NCI-H2107 treated with DMSO at 0.1 percent for 48 hours (cell line): Measurements from ENCODE around the gene MYO7A.

Experiments
- DNase-seq: peaks from one replicate; lab custom pipeline; 2025; ENCODE audit not compliant: unreplicated experiment; lab: John Stamatoyannopoulos, UW

The MYO7A gene

GRCh38 chr11:77159219-77159936 is 31.3 kb downstream of the MYO7A start:
- DNase-seq: no peak

- no peak for DNase-seq
Observed at GRCh38 chr11:77159937-77160495, 32.0 kb downstream of the MYO7A start.

- DNase-seq: no peak
Observed at GRCh38 chr11:77163271-77163670, 35.2 kb downstream of the MYO7A start.

- no peak for DNase-seq
Observed at GRCh38 chr11:77165066-77165465, 37.0 kb downstream of the MYO7A start.

GRCh38 chr11:77166021-77166420 is 38.0 kb downstream of the MYO7A start:
- no peak for DNase-seq

- no peak for DNase-seq
Observed at GRCh38 chr11:77167111-77167626, 39.1 kb downstream of the MYO7A start.

- no peak for DNase-seq
Observed at GRCh38 chr11:77167791-77168190, 39.7 kb downstream of the MYO7A start.

GRCh38 chr11:77170107-77170506 is 42.1 kb downstream of the MYO7A start:
- no peak for DNase-seq

- no peak for DNase-seq
Observed at GRCh38 chr11:77171254-77171653, 43.2 kb downstream of the MYO7A start.

GRCh38 chr11:77171885-77172665 is 44.0 kb downstream of the MYO7A start:
- DNase-seq: no peak

GRCh38 chr11:77172666-77172982 is 44.6 kb downstream of the MYO7A start:
- no peak for DNase-seq

- DNase-seq: no peak
Observed at GRCh38 chr11:77173494-77173893, 45.4 kb downstream of the MYO7A start.

GRCh38 chr11:77174559-77174958 is 46.5 kb downstream of the MYO7A start:
- no peak for DNase-seq

GRCh38 chr11:77175021-77175842 is 47.2 kb downstream of the MYO7A start:
- DNase-seq: no peak

GRCh38 chr11:77175869-77176539 is 48.0 kb downstream of the MYO7A start:
- no peak for DNase-seq

- no peak for DNase-seq
Observed at GRCh38 chr11:77176996-77177395, 49.0 kb downstream of the MYO7A start.

GRCh38 chr11:77178150-77178549 is 50.1 kb downstream of the MYO7A start:
- no peak for DNase-seq

- no peak for DNase-seq
Observed at GRCh38 chr11:77179048-77179447, 51.0 kb downstream of the MYO7A start.

- DNase-seq: no peak
Observed at GRCh38 chr11:77179681-77180080, 51.6 kb downstream of the MYO7A start.

GRCh38 chr11:77180346-77180745 is 52.3 kb downstream of the MYO7A start:
- no peak for DNase-seq

GRCh38 chr11:77181226-77181625 is 53.2 kb downstream of the MYO7A start:
- no peak for DNase-seq
